Chondrocyte (in vitro differentiated cells): ENCODE results near the gene WNK2. TPM values are rescaled to one million over a fixed set of nuclear protein-coding genes. Genes with fewer than 3 reads are reported as not detected.
A peak's percentile ranks its signal among the peaks of the same experiment; 100 is the strongest.

ENCODE experiments used
- DNase-seq: peaks from one replicate; pipeline ENCODE4 v3.0.0; 2021; ENCODE audit warnings: mixed read lengths, low spot score
- H3K27ac Mint-ChIP-seq: one replicate; pipeline ENCODE4 v1.8.0; 2021; ENCODE audit warnings: mild to moderate bottlenecking, moderate library complexity, mixed read lengths; ENCODE audit not compliant: unreplicated experiment
- H3K27me3 Mint-ChIP-seq: 2 replicates; pipeline ENCODE4 v1.8.0; 2021; ENCODE audit warnings: low read depth, mixed read lengths
- H3K36me3 Mint-ChIP-seq: 2 replicates; pipeline ENCODE4 v1.8.0; 2021; ENCODE audit warnings: low read depth, mixed read lengths
- H3K4me1 Mint-ChIP-seq: 2 replicates; pipeline ENCODE4 v1.8.0; 2021; ENCODE audit warnings: low read depth, mild to moderate bottlenecking, mixed read lengths
- H3K4me3 Mint-ChIP-seq: one replicate; pipeline ENCODE4 v1.8.0; 2021; ENCODE audit warnings: mild to moderate bottlenecking, moderate library complexity, mixed read lengths; ENCODE audit not compliant: unreplicated experiment
- H3K9me3 Mint-ChIP-seq: 2 replicates; pipeline ENCODE4 v1.8.0; 2021; ENCODE audit warnings: low read depth, mixed read lengths
- total RNA-seq: library from RNA; stranded (reverse); gene quantifications from 3 replicates; pipeline ENCODE4 v1.2.1, GENCODE V29; 2021
- TF ChIP-seq, protein P1 (sequence below): fragments of 200-600 bp; sonication (generic); IDR thresholded peaks from 2 replicates; pipeline ENCODE4 v1.5.0; 2021; ENCODE audit warnings: antibody characterized with exemption, mild to moderate bottlenecking, moderate library complexity

WNK2 gene
- total RNA-seq, 1 donor from 2014 or later = 2.3 TPM

DNA sequence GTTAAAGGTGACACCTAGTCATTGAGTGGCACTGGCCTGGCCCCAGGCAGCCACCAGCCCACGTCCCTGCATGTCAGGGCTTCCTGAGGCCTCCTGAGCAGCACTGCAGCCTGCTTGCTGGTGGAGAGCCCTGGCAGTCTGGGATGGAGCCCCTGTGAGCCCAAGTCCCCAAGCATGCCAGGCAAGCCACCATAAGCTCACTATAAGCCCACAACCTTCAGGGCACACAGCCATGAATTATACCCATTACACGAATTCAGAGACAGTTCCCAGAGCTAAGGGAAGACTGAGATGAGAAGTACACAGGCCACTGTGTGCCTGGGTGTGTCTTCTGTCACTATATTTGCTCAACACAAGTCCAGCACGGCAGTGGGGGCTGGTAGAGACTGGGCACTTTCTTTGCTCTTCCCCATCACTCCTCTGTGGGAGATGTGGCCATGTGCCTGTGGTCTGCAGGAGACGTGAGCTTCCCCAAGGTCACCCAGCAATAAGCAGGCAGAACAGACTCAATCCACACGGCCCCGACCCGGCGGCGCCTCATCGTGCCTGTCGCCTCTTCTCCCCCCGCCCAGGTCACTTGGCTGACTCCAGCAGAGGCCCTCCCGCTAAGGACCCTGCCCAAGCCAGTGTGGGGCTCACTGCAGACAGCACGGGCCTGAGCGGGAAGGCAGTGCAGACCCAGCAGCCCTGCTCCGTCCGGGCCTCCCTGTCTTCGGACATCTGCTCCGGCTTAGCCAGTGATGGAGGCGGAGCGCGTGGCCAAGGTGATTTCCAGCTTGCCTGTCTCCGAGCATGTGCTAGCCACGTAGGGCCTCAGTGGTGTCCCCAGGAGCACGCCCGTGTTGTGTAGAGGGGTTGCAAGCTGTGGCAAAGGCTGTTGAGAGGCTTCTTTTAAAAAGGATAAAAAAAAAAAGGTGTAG is 114.8 kb downstream of the WNK2 start:
- Mint-ChIP-seq H3K36me3 (no peaks in the 10 kb centered on the region), H3K4me1 (no peaks in the 10 kb centered on the region)

DNA sequence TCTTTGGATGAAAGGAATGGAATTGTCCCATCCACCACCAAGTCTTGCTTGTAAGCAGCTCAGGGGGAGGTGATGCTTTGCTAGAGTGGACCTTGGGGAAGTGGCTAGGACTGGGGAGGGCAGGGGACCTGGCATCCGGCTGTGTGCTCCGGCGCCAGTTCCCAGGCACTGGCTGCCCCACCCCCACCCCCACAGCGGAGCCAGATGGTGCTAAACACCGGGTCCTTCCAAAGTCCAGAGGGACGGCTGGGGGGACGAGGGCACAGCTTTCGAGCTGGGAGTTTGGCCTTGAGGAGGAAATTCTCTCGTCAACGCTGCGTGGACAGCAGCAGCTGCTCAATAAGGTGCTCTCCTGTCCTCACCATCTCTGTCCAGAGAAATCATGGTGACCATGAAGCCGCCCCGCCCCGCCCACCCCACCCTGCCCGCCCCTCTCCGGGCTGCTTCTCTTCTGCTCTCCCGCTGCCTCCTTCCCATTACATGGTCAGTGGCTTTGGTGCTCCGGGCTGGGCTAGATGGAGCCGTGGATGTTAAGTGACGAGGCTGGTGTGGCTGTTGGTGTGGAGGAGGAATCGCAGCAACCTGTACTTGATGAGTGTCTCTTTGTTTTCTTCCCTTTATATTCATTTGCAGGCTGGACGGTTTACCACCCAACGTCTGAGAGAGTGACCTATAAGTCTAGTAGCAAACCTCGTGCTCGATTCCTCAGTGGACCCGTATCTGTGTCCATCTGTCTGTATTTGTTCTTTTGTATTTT is 115.7 kb downstream of the WNK2 start:
- peak; percentile 47 for DNase-seq
- TF ChIP-seq, protein P1, sequence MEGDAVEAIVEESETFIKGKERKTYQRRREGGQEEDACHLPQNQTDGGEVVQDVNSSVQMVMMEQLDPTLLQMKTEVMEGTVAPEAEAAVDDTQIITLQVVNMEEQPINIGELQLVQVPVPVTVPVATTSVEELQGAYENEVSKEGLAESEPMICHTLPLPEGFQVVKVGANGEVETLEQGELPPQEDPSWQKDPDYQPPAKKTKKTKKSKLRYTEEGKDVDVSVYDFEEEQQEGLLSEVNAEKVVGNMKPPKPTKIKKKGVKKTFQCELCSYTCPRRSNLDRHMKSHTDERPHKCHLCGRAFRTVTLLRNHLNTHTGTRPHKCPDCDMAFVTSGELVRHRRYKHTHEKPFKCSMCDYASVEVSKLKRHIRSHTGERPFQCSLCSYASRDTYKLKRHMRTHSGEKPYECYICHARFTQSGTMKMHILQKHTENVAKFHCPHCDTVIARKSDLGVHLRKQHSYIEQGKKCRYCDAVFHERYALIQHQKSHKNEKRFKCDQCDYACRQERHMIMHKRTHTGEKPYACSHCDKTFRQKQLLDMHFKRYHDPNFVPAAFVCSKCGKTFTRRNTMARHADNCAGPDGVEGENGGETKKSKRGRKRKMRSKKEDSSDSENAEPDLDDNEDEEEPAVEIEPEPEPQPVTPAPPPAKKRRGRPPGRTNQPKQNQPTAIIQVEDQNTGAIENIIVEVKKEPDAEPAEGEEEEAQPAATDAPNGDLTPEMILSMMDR = no peak
- Mint-ChIP-seq H3K4me1 (no peaks in the 10 kb centered on the region), H3K36me3 (no peaks in the 10 kb centered on the region), H3K4me3 (no peak overlapping the region), H3K27ac (no peak overlapping the region), H3K27me3 (peaks cover 16% of the 10 kb centered on the region), H3K9me3 (no peaks in the 10 kb centered on the region)

More for the DNA sequence above, 114.8 kb downstream of the WNK2 start:
- Mint-ChIP-seq H3K27me3 (peaks cover 24% of the 10 kb centered on the region), H3K27ac (no peak overlapping the region), H3K4me3 (no peak overlapping the region), H3K9me3 (no peaks in the 10 kb centered on the region)
- TF ChIP-seq, protein P1 = no peak
- peak; percentile 88 for DNase-seq

GRCh38 chr9:93300175-93300572 is 116.2 kb downstream of the WNK2 start:
- TF ChIP-seq, protein P1 = no peak
- DNase-seq = peak; percentile 68
- Mint-ChIP-seq H3K4me1 (no peaks in the 10 kb centered on the region), H3K9me3 (no peaks in the 10 kb centered on the region), H3K27ac (no peak overlapping the region), H3K27me3 (peaks cover 15% of the 10 kb centered on the region), H3K36me3 (no peaks in the 10 kb centered on the region), H3K4me3 (no peak overlapping the region)

- Mint-ChIP-seq H3K27ac (no peak overlapping the region), H3K9me3 (no peaks in the 10 kb centered on the region), H3K27me3 (peaks cover 15% of the 10 kb centered on the region), H3K36me3 (no peaks in the 10 kb centered on the region), H3K4me3 (no peak overlapping the region), H3K4me1 (no peaks in the 10 kb centered on the region)
- DNase-seq = peak; percentile 79
- TF ChIP-seq, protein P1 = no peak
Observed at GRCh38 chr9:93300585-93301081, 116.7 kb downstream of the WNK2 start.

DNA sequence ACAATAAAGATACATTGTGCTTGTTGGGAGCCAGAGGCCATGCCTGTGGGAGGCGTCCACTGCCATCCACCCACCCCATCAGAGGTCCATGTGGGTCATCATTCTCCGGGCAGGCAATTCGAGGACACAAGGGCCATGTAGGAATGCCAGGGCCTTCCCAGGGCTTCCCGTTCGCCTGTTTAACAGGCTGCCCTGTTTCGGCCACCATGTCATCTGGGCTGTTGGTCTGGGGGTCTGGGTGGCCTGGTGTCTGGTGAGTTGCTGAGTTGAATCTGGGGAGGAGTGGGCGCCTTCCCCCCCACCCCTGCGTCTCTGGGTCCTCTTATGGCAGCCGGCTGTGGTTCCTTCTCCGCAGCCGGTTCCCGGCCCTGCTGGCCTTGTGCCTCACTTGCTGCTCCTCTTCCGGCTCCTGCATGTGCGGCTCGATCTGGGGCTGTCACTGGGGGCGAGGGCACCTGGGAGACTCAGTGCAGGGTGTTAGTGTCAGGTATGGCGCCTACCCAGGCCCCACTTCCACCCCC is 117.4 kb downstream of the WNK2 start:
- DNase-seq = peak; percentile 80
- no peak overlapping the region for H3K27ac Mint-ChIP-seq
- no peaks in the 10 kb centered on the region for H3K9me3 Mint-ChIP-seq
- no peaks in the 10 kb centered on the region for H3K4me1 Mint-ChIP-seq
- no peak overlapping the region for H3K4me3 Mint-ChIP-seq
- H3K27me3 Mint-ChIP-seq = peaks cover 15% of the 10 kb centered on the region
- H3K36me3 Mint-ChIP-seq = no peaks in the 10 kb centered on the region
- TF ChIP-seq, protein P1 = no peak
